Lung (tissue), 13 donors: Measurements from ENCODE around the gene CTSS. TPM values are rescaled to one million over a fixed set of nuclear protein-coding genes. Genes with fewer than 3 reads are reported as not detected.

Source experiments
- ATAC-seq: fragments of 200-7000 bp; cut with Tn5 transposase; one replicate; pipeline ENCODE4 v1.9.1; 2020; ENCODE audit warnings: moderate number of reproducible peaks; ENCODE audit not compliant: insufficient read depth, low FRiP score
- DNase-seq, 3 donors: peaks; one replicate each; pipeline ENCODE4 v3.0.0-alpha.2; 2013 to 2017
- H3K27ac ChIP-seq, 2 donors: one replicate each; pipeline ENCODE4 v1.5.1; 2013; ENCODE audit warnings: mild to moderate bottlenecking in 2 of 2, moderate library complexity in 2 of 2, control low read depth in 1 of 2, inconsistent platforms in 1 of 2, low read depth in 1 of 2, low read length in 1 of 2
- H3K27me3 ChIP-seq, 3 donors: one replicate each; pipeline ENCODE4 v1.5.1; 2013; ENCODE audit warnings: low read length in 2 of 3; ENCODE audit not compliant: control insufficient read depth in 3 of 3, insufficient read depth in 3 of 3
- H3K36me3 ChIP-seq, 4 donors: one replicate each; pipeline ENCODE4 v1.5.1; 2013; ENCODE audit warnings: low read length in 4 of 4, mild to moderate bottlenecking in 1 of 4, moderate library complexity in 1 of 4; ENCODE audit not compliant: control insufficient read depth in 4 of 4, insufficient read depth in 4 of 4
- H3K4me1 ChIP-seq, 5 donors: one replicate each; pipeline ENCODE4 v1.5.1; 2013; ENCODE audit warnings: low read length in 5 of 5, mild to moderate bottlenecking in 2 of 5, moderate library complexity in 1 of 5; ENCODE audit not compliant: control insufficient read depth in 5 of 5, insufficient read depth in 5 of 5
- H3K4me3 ChIP-seq: one replicate; pipeline ENCODE4 v1.5.1; 2013; ENCODE audit warnings: mild to moderate bottlenecking, control low read depth, moderate library complexity
- H3K9ac ChIP-seq, 2 donors: one replicate each; pipeline ENCODE4 v1.5.1; 2013; ENCODE audit warnings: low read length in 2 of 2, control low read depth in 1 of 2; ENCODE audit not compliant: insufficient read depth in 1 of 2
- H3K9me3 ChIP-seq, 4 donors: one replicate each; pipeline ENCODE4 v1.5.1; 2013; ENCODE audit warnings: low read length in 3 of 4, mild to moderate bottlenecking in 1 of 4, moderate library complexity in 1 of 4; ENCODE audit not compliant: control insufficient read depth in 4 of 4, insufficient read depth in 3 of 4
- CTCF ChIP-seq: IDR thresholded peaks from 2 replicates; pipeline ENCODE4 v1.5.1; 2012; ENCODE audit warnings: mild to moderate bottlenecking; ENCODE audit errors: control extremely low read depth, extremely low read depth
- WGBS, 2 donors: extraction: QIAGEN DNeasy Blood & Tissue Kit; methylation state at CpG; one replicate each; pipeline ENCODE4 v1.1.7; 2013; 5-methylcytosine and 5-hydroxymethylcytosine counted together
- polyA plus RNA-seq, 2 donors: library from polyadenylated mRNA; stranded (reverse); fragments of 200-250 nt; gene quantifications; one replicate each; pipeline ENCODE4 v1.2.1, GENCODE V29; 2013
- small RNA-seq: library from RNA; depleted of rRNA; stranded (forward); fragments of <200 nt; gene quantifications from one replicate; pipeline ENCODE3, GENCODE V24; 2014; ENCODE audit warnings: low replicate concordance
- total RNA-seq, 2 donors: library from RNA; depleted of rRNA in 1 of 2; stranded (reverse); fragments of >200 nt in 1 of 2; gene quantifications; one replicate each; pipeline ENCODE4 v1.2.1, GENCODE V29; 2014 to 2021
- donor health status: control.
- donor health status: control.
- donor health status: Bipolar disorder and iron deficiency.
- donor health status: healthy.
- donor health status: DM: yes; HTN: yes; CAD: no.

The CTSS gene
- total and polyA plus RNA-seq, 4 donors, result 79.2 to 516 (median 269) TPM

GRCh38 chr1:150683914-150684313 is 81.7 kb downstream of the CTSS start:
- no peaks in the 10 kb centered on the region for H3K9me3 ChIP-seq
- H3K4me3 ChIP-seq, result no peak overlapping the region
- 49 to 50% methylated on average over 1 of the region's 1 CpG for WGBS, 2 donors
- H3K36me3 ChIP-seq, result peaks cover 0 to 7% (median 5%) of the 10 kb centered on the region in 4 donors
- ATAC-seq (no peak), DNase-seq (no peak)
- H3K27ac ChIP-seq, result no peak overlapping the region
- no peaks in the 10 kb centered on the region for H3K4me1 ChIP-seq
- no peak overlapping the region for H3K9ac ChIP-seq
- H3K27me3 ChIP-seq, result no peaks in the 10 kb centered on the region
- no peak for TF ChIP-seq CTCF

Small RNAs within 50 kb of the gene (small RNA-seq; reads per million reads assigned to genes)
- gene RNU6-1042P (not detected), gene RNU6-1309P (not detected)

Other genes with a start within 250 kb of the CTSS start
- 100 to 1,000 TPM in 1 of 2 donors, 10 to 100 TPM in 1; 23.2 to 104 TPM for gene ADAMTSL4, start 216.4 kb downstream of the CTSS start, total RNA-seq
- 10 to 100 TPM; 36.4 to 59.5 TPM for gene ADAMTSL4, start 216.4 kb downstream of the CTSS start, polyA plus RNA-seq
- gene MCL1, start 186.2 kb downstream of the CTSS start, total RNA-seq, result 100 to 1,000 TPM; 293 to 336 TPM
- 100 to 1,000 TPM; 109 to 307 TPM for gene MCL1, start 186.2 kb downstream of the CTSS start, polyA plus RNA-seq
- gene ENSA, start 136.2 kb downstream of the CTSS start, total RNA-seq, result 100 to 1,000 TPM; 133 to 245 TPM
- gene ENSA, start 136.2 kb downstream of the CTSS start, polyA plus RNA-seq, result 100 to 1,000 TPM; 133 to 184 TPM
- 10 to 100 TPM; 26.1 to 37.2 TPM for gene GOLPH3L, start 68.6 kb downstream of the CTSS start, total RNA-seq
- gene GOLPH3L, start 68.6 kb downstream of the CTSS start, polyA plus RNA-seq, result 10 to 100 TPM; 13.8 to 14.4 TPM
- 1 to 10 TPM in 1 of 2 donors, under 1 TPM in 1; 0.77 to 1.2 TPM for gene HORMAD1, start 44.9 kb downstream of the CTSS start, total RNA-seq
- under 1 TPM; 0.17 to 0.26 TPM for gene HORMAD1, start 44.9 kb downstream of the CTSS start, polyA plus RNA-seq
- gene CTSK, start 42.5 kb upstream of the CTSS start, total RNA-seq, result 10 to 100 TPM; 11.1 to 25.7 TPM
- gene CTSK, start 42.5 kb upstream of the CTSS start, polyA plus RNA-seq, result 10 to 100 TPM in 1 of 2 donors, 1 to 10 TPM in 1; 5.2 to 17.5 TPM
- 100 to 1,000 TPM in 1 of 2 donors, 10 to 100 TPM in 1; 41.4 to 102 TPM for gene ARNT, start 110.8 kb upstream of the CTSS start, total RNA-seq
- gene ARNT, start 110.8 kb upstream of the CTSS start, polyA plus RNA-seq, result 10 to 100 TPM; 15.0 to 20.9 TPM
- not detected for gene CTXND2, start 121.4 kb upstream of the CTSS start, total RNA-seq
- under 1 TPM in 1 of 2 donors, not detected in 1; 0.02 TPM for gene CTXND2, start 121.4 kb upstream of the CTSS start, polyA plus RNA-seq
- gene SETDB1, start 160.6 kb upstream of the CTSS start, total RNA-seq, result 10 to 100 TPM; 40.7 to 56.2 TPM
- gene SETDB1, start 160.6 kb upstream of the CTSS start, polyA plus RNA-seq, result 10 to 100 TPM; 20.0 to 24.4 TPM
- gene CERS2, start 209.1 kb upstream of the CTSS start, total RNA-seq, result 100 to 1,000 TPM; 194 to 237 TPM
- gene CERS2, start 209.1 kb upstream of the CTSS start, polyA plus RNA-seq, result 100 to 1,000 TPM; 155 to 308 TPM
- 1 to 10 TPM in 1 of 2 donors, under 1 TPM in 1; 0.68 to 1.0 TPM for gene ANXA9, start 216.5 kb upstream of the CTSS start, total RNA-seq
- gene ANXA9, start 216.5 kb upstream of the CTSS start, polyA plus RNA-seq, result 1 to 10 TPM in 1 of 2 donors, under 1 TPM in 1; 0.37 to 1.3 TPM
- gene MINDY1, start 241.1 kb upstream of the CTSS start, total RNA-seq, result 10 to 100 TPM; 23.4 to 31.0 TPM
- gene MINDY1, start 241.1 kb upstream of the CTSS start, polyA plus RNA-seq, result 10 to 100 TPM in 1 of 2 donors, 1 to 10 TPM in 1; 7.8 to 10.1 TPM
- 10 to 100 TPM; 12.9 to 20.6 TPM for gene PRUNE1, start 242.7 kb upstream of the CTSS start, total RNA-seq
- gene PRUNE1, start 242.7 kb upstream of the CTSS start, polyA plus RNA-seq, result 10 to 100 TPM in 1 of 2 donors, 1 to 10 TPM in 1; 8.7 to 12.5 TPM